Sigmoid colon (tissue), 4 donors: Measurements from ENCODE around the gene KCNH5.

Source experiments
- CTCF ChIP-seq, 4 experiments: fragments of 450-650 bp in 3 of 4; fragments of 200-600 bp in 1 of 4; IDR thresholded peaks; one replicate each; pipeline ENCODE4 v1.5.1; 2016 to 2019; ENCODE audit warnings: antibody characterized with exemption in 4 of 4, mild to moderate bottlenecking in 3 of 4, moderate library complexity in 2 of 4
- EP300 ChIP-seq, 4 donors: sonication (generic); formaldehyde crosslinking; IDR thresholded peaks; one replicate each; pipeline ENCODE4 v1.6.1; 2017; ENCODE audit warnings: antibody characterized with exemption in 4 of 4
- POLR2A ChIP-seq, 2 donors: fragments of 450-650 bp; IDR thresholded peaks; one replicate each; pipeline ENCODE4 v1.6.1; 2016; ENCODE audit warnings: antibody characterized with exemption in 2 of 2, mild to moderate bottlenecking in 2 of 2, moderate library complexity in 2 of 2
- POLR2AphosphoS5 ChIP-seq, 4 donors: sonication (generic); formaldehyde crosslinking; IDR thresholded peaks; one replicate each; pipeline ENCODE4 v1.6.1; 2017; ENCODE audit warnings: antibody characterized with exemption in 4 of 4

- no peak for TF ChIP-seq CTCF (IDR thresholded peaks at IDR 0.05)
- no peak for TF ChIP-seq EP300 (IDR thresholded peaks at IDR 0.05)
- TF ChIP-seq POLR2AphosphoS5 (IDR thresholded peaks at IDR 0.05), result no peak
- no peak for TF ChIP-seq POLR2A (IDR thresholded peaks at IDR 0.05)
These were observed 106.5 kb downstream of the KCNH5 start for GRCh38 chr14:62938778-62939177.
